ENCODE measurements around the gene NUP43. TPM values are rescaled to one million over a fixed set of nuclear protein-coding genes. Genes with fewer than 3 reads are reported as not detected.

NUP43 gene
- total and polyA plus RNA-seq, 2 experiments from 2014 or later: 16.1 to 58.0 TPM

DNA sequence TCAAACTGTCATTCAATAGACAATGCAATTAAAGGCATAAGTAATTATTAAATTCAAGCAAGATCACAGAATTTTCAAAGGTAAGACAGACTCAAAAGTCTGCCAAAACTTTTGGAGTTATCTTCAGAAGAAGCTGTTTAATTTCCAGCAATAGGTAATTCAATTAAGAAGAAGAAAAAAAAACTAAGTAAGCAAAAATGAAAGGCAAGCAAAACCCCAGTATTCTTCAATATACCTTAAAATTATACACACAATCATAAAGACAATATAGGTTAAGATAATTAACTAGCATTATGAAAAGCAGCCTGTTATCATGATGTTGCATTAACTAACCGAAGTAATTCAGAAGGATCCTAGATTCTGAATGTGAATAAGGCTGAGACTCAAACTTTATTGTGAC lies 31.9 kb downstream of the NUP43 start:
- Histone ChIP-seq H3K27ac (no peak overlapping the region), H4K20me1 (ENCODE audit: insufficient read depth) (no peaks in the 10 kb centered on the region), H3K9me2 (ENCODE audit: insufficient read depth) (no peaks in the 10 kb centered on the region; the same call in 1 of the 2 replicates), H3K4me2 (ENCODE audit: unreplicated experiment) (no peak overlapping the region), H3K36me3 (ENCODE audit: low read depth) (no peaks in the 10 kb centered on the region), H3K9ac (no peak overlapping the region), H3K9me3 (ENCODE audit: low read depth) (no peaks in the 10 kb centered on the region), H3K79me2 (ENCODE audit: insufficient read depth) (peaks cover 90% of the 10 kb centered on the region), H3K27me3 (replicated peaks; ENCODE audit: insufficient read depth) (no peaks in the 10 kb centered on the region), H3K4me1 (ENCODE audit: insufficient read depth) (peaks cover 15% of the 10 kb centered on the region), H3F3A (ENCODE audit: insufficient read depth) (peaks cover 19% of the 10 kb centered on the region), H2AFZ (no peak overlapping the region), H3K4me3 (no peak overlapping the region)
- DNase-seq: no peak
- in situ Hi-C loops (cut with MboI): no loop called here
- 93 to 100% methylated on average over 1 of the region's 1 CpG for WGBS, 2 experiments (ENCODE audit: low coverage in 1 of 2, low lambda C conversion rate in 2 of 2, missing lambda C conversion rate in 2 of 2)
- TF ChIP-seq EZH2 (IDR thresholded peaks at IDR 0.05; ENCODE audit: insufficient read depth, poor library complexity, severe bottlenecking): no peak
- no peak for TF ChIP-seq EZH2phosphoT487 (IDR thresholded peaks at IDR 0.05; ENCODE audit: insufficient read depth, low read depth)

DNA sequence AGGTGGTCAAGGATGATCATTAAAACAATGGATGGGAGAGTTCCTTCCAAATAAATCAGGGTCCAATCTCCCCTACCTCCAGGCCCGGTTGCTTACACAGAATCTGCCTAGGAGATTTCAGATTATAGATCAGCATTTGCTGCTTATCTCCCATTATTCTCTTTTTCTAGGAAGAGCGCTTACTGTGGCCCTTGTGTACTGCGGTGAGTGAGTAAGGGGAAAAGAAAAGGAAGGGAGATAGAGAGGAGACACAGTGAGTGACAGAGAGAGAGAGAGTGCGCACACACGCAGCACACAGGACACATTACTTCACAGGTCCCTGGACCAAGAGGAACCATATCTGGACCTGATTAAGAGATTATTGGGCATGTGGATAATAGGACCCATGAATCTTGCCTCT lies 34.6 kb downstream of the NUP43 start:
- H2AFZ ChIP-seq: no peak overlapping the region
- TF ChIP-seq EZH2 (IDR thresholded peaks at IDR 0.05; ENCODE audit: insufficient read depth, poor library complexity, severe bottlenecking) (no peak), EZH2phosphoT487 (IDR thresholded peaks at IDR 0.05; ENCODE audit: insufficient read depth, low read depth) (no peak)
- no peaks in the 10 kb centered on the region; the same call in 1 of the 2 replicates for H3K9me2 ChIP-seq (ENCODE audit: insufficient read depth)
- H3K4me1 ChIP-seq (ENCODE audit: insufficient read depth): peaks cover 10% of the 10 kb centered on the region
- no peak overlapping the region for H3K4me2 ChIP-seq (ENCODE audit: unreplicated experiment)
- no peak overlapping the region for H3K27ac ChIP-seq
- H3K36me3 ChIP-seq (ENCODE audit: low read depth): no peaks in the 10 kb centered on the region
- H3F3A ChIP-seq (ENCODE audit: insufficient read depth): peaks cover 12% of the 10 kb centered on the region; the same call in 1 of the 2 replicates
- H4K20me1 ChIP-seq (ENCODE audit: insufficient read depth): no peaks in the 10 kb centered on the region
- DNase-seq: no peak
- WGBS, 2 experiments (ENCODE audit: low coverage in 1 of 2, low lambda C conversion rate in 2 of 2, missing lambda C conversion rate in 2 of 2): 96 to 98% methylated on average over 5 of the region's 5 CpGs
- H3K9me3 ChIP-seq (ENCODE audit: low read depth): no peaks in the 10 kb centered on the region
- peaks cover 100% of the 10 kb centered on the region for H3K79me2 ChIP-seq (ENCODE audit: insufficient read depth)
- H3K4me3 ChIP-seq: no peak overlapping the region
- in situ Hi-C loops (cut with MboI): no loop called here
- no peak overlapping the region for H3K9ac ChIP-seq
- H3K27me3 ChIP-seq (replicated peaks; ENCODE audit: insufficient read depth): no peaks in the 10 kb centered on the region

DNA sequence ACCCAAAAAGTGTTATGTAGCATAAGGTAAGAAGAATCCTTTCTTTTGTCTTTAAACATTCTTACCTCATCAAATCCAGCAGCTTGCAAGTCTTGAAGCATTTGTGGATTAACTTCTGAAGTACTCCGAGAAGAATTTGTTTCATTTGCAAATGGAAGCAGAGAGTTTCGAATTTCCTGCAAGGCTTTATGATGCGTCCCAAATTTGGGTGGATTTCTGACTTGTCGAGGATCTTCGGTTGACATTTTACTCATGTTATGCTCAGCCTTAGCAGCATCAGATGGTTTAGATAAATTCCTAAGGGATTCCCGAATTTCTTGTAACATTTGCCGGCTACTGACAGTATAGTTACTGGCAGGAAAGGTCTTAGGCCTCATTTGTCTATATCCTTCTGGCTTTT lies 44.6 kb downstream of the NUP43 start:
- Histone ChIP-seq H3K27me3 (replicated peaks; ENCODE audit: insufficient read depth) (no peaks in the 10 kb centered on the region), H3K4me1 (ENCODE audit: insufficient read depth) (peaks cover 46% of the 10 kb centered on the region), H3K79me2 (ENCODE audit: insufficient read depth) (peaks cover 100% of the 10 kb centered on the region), H3K36me3 (ENCODE audit: low read depth) (no peaks in the 10 kb centered on the region), H3K27ac (peak overlapping the region; percentile 50), H3F3A (ENCODE audit: insufficient read depth) (peaks cover 31% of the 10 kb centered on the region), H3K4me2 (ENCODE audit: unreplicated experiment) (peak overlapping the region; percentile 53), H3K9me3 (ENCODE audit: low read depth) (no peaks in the 10 kb centered on the region), H3K9ac (peak overlapping the region; percentile 48), H4K20me1 (ENCODE audit: insufficient read depth) (peaks cover 8% of the 10 kb centered on the region; the same call in 1 of the 2 replicates), H2AFZ (peak overlapping the region; percentile 29), H3K4me3 (peak overlapping the region; percentile 46), H3K9me2 (ENCODE audit: insufficient read depth) (no peaks in the 10 kb centered on the region)
- WGBS, 2 experiments (ENCODE audit: low coverage in 1 of 2, low lambda C conversion rate in 2 of 2, missing lambda C conversion rate in 2 of 2): 6 to 8% methylated on average over 7 of the region's 7 CpGs
- DNase-seq: peak; percentile 70
- in situ Hi-C loops (cut with MboI): no loop called here
- TF ChIP-seq EZH2phosphoT487 (IDR thresholded peaks at IDR 0.05; ENCODE audit: insufficient read depth, low read depth) (no peak), EZH2 (IDR thresholded peaks at IDR 0.05; ENCODE audit: insufficient read depth, poor library complexity, severe bottlenecking) (no peak)

DNA sequence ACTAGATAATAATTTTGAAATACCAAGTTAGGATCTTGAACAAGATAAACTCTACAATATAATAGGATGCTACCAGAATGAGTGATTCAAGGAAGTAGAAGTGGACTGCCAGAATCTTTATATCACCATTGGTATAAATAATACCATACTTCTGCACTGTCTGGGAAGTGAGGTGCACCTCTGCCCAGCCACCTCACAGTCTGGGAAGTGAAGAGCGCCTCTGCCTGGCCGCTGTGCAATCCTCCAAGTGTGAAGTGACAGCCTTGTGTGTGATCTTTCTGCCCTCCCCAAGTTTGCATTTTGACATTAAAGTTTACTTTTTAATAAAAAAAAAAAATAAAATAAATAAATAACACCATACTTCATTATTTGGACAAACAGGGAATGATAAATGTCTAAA lies 47.2 kb downstream of the NUP43 start:
- DNase-seq: no peak
- peaks cover 31% of the 10 kb centered on the region for H3K4me1 ChIP-seq (ENCODE audit: insufficient read depth)
- H3K27ac ChIP-seq: no peak overlapping the region
- H3K9ac ChIP-seq: no peak overlapping the region
- H3K9me2 ChIP-seq (ENCODE audit: insufficient read depth): no peaks in the 10 kb centered on the region
- H4K20me1 ChIP-seq (ENCODE audit: insufficient read depth): 0 out of 2 replicates have a peak, but pooled peaks cover 8% of the 10 kb centered on the region
- no peak overlapping the region for H2AFZ ChIP-seq
- H3F3A ChIP-seq (ENCODE audit: insufficient read depth): peaks cover 31% of the 10 kb centered on the region
- no peak overlapping the region for H3K4me3 ChIP-seq
- TF ChIP-seq EZH2phosphoT487 (IDR thresholded peaks at IDR 0.05; ENCODE audit: insufficient read depth, low read depth) (no peak), EZH2 (IDR thresholded peaks at IDR 0.05; ENCODE audit: insufficient read depth, poor library complexity, severe bottlenecking) (no peak)
- H3K27me3 ChIP-seq (replicated peaks; ENCODE audit: insufficient read depth): no peaks in the 10 kb centered on the region
- peaks cover 100% of the 10 kb centered on the region for H3K79me2 ChIP-seq (ENCODE audit: insufficient read depth)
- no peak overlapping the region for H3K4me2 ChIP-seq (ENCODE audit: unreplicated experiment)
- H3K9me3 ChIP-seq (ENCODE audit: low read depth): no peaks in the 10 kb centered on the region
- peaks cover 10% of the 10 kb centered on the region; the same call in 1 of the 2 replicates for H3K36me3 ChIP-seq (ENCODE audit: low read depth)
- in situ Hi-C loops (cut with MboI): no loop called here
- WGBS, 2 experiments (ENCODE audit: low coverage in 1 of 2, low lambda C conversion rate in 2 of 2, missing lambda C conversion rate in 2 of 2): 100% methylated on average over 2 of the region's 2 CpGs

Data from GM23248 (cell line).